ENCODE measurements around the gene SKP1.

- TF ChIP-seq, protein P1, sequence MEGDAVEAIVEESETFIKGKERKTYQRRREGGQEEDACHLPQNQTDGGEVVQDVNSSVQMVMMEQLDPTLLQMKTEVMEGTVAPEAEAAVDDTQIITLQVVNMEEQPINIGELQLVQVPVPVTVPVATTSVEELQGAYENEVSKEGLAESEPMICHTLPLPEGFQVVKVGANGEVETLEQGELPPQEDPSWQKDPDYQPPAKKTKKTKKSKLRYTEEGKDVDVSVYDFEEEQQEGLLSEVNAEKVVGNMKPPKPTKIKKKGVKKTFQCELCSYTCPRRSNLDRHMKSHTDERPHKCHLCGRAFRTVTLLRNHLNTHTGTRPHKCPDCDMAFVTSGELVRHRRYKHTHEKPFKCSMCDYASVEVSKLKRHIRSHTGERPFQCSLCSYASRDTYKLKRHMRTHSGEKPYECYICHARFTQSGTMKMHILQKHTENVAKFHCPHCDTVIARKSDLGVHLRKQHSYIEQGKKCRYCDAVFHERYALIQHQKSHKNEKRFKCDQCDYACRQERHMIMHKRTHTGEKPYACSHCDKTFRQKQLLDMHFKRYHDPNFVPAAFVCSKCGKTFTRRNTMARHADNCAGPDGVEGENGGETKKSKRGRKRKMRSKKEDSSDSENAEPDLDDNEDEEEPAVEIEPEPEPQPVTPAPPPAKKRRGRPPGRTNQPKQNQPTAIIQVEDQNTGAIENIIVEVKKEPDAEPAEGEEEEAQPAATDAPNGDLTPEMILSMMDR (tag by site-specific recombination; IDR thresholded peaks at IDR 0.05), result no peak
- TF ChIP-seq YY1 (tag by site-specific recombination; IDR thresholded peaks at IDR 0.05), result no peak
Observed at GRCh38 chr5:134133188-134133994, 43.4 kb downstream of the SKP1 start.

Data from HEK293 (cell line).